Anterior cingulate cortex (tissue), 58 donors: ENCODE measurements around the gene PRKAB2.
"Not testable (repeated sequence)": the region's sequence is repeated elsewhere in the genome, so short reads cannot be mapped to it uniquely, and the experiment has no call there.

Experiments
- DNase-seq, 58 donors: peaks; one replicate each; lab custom pipeline; 2025; lab: John Stamatoyannopoulos, UW

PRKAB2 gene, protein sequence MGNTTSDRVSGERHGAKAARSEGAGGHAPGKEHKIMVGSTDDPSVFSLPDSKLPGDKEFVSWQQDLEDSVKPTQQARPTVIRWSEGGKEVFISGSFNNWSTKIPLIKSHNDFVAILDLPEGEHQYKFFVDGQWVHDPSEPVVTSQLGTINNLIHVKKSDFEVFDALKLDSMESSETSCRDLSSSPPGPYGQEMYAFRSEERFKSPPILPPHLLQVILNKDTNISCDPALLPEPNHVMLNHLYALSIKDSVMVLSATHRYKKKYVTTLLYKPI

DNA sequence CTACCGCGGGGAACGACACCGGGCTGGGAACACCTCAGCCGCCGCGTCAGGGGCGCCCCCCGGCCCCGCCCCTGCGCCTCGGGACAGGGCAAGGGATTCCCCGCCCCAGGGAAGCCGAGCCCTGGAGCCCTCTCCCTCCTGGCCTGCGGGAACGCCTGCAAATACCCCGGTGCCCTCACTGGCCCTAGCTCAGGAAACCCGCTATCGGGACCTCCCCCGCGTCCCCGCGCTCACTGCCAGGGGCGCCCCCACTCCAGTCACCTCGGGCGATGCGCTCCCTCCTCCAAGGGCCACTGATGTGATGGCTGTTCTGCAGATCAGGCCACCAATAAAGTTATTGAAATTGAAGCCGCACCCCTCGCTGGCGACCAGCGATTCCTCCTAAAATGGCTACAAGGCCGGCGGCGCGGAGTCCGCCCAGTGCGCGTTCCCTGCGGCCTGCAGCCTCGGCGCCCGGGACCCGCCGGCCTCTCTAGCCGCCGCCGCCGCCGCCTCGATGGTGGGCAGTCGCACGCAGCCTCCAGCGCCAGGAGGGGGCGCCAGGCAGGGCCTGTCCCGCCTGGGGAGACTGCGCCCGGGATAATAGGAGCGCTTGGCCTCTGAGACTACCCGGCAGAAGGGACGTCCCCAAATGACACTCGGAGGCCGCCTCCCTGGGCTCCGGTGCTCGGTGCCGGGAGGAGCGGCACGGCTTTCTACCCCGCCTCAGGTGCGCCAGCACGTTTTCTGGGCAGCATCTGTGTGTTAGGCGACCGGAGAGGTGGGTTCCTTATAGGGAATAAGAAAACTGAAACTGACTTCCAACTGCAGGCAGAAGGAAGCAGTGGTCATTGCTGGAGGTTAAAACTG, at the start of gene PRKAB2:
TSS of gene PRKAB2 (minus strand) at position 303 of the 849 bp plus-strand sequence. CDS start 326 bp downstream, outside the sequence.
- peak; percentile 70 to 100 (median 94) for DNase-seq

DNA sequence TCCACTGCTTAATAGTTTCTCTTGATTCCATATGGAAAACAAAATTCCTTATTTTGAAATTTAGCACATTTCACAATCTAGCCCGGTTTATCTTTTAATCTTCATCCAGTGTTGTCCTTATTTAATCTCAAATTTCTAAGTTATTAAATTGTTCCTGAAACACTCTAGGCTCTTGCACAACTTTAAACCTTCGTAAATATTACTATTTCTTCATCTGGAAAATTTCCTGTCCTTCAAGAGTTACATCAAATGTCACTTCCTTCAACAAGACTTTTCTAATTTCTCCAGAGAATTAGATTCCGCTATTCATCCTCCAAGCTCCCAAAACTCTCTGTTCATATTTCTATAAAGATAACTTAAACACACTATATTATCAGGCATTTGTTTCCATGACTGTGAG, 46.3 kb upstream of the PRKAB2 start:
- no peak for DNase-seq

GRCh38 chr1:147217141-147217540, 44.9 kb upstream of the PRKAB2 start:
- no peak for DNase-seq

DNA sequence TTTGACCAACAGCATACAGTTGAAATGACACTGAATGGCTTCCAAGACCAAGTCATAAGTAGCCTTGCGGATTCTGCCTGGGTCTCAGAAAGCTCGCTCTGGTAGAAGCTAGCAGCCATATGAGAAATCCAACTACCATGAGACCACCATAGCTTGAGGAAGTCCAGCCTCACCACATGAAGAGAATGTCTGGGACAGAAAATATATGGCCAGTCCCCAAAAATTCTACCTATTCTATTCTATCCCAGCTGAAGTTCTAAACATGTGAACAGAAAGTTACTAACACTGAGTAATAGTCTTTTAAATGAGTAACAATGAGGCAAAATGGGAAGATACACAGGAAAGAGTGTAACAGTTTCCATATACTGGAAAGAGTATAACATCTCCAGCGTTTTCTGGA, 43.9 kb upstream of the PRKAB2 start:
- DNase-seq: no peak

DNA sequence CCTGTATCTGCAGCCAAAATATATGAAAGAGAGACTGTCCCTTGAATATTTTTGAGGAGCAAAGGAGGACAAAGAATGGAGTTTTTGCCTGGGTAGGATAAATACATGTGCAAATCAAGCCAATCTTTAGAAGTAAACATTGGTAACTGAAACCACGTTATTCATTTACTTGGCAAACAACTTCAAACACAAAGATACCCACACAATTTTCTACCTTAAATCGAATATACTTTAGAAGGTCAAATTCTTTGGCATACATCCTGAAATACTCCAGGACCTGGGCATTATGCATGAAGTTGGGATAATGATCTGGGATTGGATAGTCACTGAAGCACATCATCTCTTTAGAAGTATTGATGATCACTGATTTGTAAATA, 43.3 kb upstream of the PRKAB2 start:
- no peak for DNase-seq

DNA sequence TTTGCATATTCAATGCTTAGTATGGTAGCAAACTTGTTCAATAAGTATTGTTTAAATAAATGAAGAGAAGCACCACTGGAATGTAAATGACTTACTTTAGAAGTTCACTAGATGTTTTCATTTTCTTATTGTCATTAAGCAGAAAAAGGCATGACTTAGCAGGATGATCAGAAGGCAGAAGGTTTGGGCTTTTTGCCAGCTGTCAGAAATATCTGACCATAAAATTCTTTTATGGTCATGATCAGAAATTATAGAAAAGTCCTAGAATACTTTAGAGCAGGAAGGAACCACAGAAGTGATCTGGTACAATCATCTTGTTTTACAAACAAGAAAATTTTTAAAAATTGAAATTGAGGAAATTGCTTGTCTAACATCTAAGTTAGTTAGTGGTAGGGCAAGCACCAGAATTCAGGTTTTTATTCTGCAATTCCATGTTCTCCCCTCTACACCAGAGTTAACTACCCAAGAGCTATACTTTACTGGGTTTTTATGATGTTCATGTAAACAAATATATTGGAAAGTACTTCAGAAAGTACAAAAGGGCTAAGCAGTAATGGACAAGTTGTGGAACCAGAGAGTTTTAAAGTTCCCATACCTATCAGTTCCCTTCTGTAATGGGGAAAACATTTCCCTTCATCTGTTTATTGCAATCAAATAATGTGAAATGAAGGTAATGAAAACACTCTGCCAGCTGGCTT, 42.7 kb upstream of the PRKAB2 start:
- DNase-seq: no peak

- DNase-seq: no peak
Observed at GRCh38 chr1:147214325-147214724, 42.1 kb upstream of the PRKAB2 start.

DNA sequence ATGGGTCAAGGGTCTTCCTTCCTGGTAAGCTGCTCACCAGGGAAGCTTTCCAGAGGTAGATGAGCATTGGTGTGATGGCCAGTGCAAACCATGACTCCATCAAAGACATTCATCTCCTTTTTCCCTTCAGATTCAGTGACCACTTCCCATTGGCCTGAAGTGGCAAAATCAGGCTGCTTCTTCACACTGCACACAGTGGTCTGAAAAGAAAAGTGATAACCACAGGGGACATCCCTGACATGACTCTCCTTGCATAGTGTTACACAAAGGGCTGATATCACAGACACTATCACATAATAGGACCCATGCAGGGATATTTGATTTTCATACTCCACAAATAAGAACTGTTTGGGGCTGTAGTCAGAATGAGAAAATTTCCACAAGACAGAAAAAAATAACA, 41.0 kb upstream of the PRKAB2 start:
- DNase-seq: no peak

DNA sequence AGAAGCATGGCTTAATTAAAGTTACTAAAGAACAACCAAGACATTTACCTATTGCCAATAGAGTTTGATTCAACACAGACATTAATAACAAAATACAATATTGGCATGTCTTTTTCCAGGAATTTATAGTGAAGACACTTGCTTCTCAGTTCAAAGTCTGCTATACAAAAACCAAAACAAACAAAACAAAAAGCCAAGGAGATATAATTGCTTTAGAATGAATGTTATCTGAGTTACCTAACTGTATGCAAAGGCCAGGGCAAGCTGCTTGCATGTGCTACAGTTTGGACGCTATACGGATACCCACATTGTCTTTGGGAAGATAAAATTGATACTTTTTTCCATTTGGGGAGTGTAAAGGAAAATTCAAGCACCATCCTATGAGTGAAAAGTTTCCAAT, 39.3 kb upstream of the PRKAB2 start:
- DNase-seq: no peak

- DNase-seq: no peak
Observed at GRCh38 chr1:147210987-147211386, 38.7 kb upstream of the PRKAB2 start.

DNA sequence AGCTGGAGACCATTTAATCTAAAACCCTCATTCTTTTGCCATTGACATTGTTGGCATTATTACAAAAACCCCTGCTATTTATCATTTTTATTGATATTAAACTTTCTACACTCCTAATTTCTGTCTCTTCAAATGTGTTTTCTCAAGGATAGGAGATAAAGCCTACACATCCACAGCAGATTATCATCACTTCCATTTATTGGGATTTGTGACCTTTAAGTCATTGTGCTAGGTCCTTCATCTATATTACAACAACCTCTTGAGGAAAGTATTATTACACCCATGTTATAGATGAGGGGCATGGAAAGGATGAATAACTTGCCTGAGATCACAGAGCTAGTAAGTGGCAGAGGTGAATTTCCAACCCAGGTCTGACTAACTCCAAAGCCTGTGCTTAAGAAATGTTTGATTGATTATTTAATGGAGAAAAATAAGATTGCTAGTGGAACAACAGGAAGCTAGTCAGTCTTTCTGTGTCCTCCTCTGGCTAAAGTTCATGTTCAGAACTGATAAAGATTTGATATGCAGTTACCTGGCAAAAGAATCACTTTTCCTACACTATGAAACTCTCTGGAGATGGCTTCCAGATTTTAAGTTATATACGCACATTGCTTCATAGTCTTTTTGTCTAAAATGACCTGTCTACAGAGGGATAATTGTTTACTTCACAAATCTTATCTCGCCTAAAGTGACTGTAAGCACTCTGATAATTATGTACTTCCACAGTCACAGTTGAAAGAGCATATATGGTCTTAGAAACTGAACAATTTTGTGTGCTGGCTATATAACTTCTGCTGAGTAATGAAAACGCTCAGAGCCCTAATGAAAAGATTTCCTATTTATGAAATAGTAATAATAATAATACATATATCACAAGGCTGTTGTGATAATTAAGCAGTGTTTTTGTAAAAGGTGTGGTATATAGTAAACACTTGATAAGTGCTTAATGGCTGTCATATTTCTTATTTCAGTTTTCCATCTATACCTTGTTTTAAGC, 37.9 kb upstream of the PRKAB2 start:
- DNase-seq: no peak

DNA sequence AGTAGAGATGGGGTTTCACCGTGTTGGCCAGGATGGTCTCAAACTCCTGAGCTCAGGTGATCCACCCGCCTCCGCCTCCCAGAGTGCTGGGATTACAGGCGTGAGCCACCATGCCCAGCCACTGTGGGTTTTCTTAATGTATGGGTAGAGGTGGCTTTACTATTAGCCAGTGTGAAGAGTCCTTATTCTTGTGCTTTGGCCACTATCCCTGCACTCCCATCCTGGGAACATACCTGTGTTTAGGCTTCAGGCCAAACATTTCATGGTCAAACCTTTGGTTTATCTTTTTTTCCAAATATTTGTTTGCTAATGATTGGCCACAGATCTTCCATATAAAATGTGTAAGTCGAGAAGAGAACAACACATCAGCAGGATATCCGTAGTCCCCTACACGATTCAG, 36.3 kb upstream of the PRKAB2 start:
- DNase-seq: no peak

- no peak for DNase-seq
Observed at GRCh38 chr1:147207192-147207591, 34.9 kb upstream of the PRKAB2 start.

DNA sequence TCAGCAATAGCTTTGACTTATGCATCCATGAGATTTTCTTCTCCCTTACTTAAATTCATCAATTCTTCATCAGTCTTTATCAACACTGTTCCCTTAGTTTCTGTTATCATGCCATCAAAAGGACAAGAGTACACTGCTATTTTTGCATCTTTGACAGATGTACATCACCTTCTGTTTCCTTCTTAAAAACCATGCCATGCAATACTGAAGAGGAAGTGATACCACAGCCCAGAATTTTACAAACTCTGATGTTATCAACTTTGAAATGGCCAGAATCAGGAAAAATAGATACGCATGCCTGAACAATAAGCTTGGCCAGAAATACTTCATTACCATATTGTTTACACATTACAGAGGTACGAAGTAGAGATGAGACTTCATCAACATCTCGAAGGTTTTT, 31.8 kb upstream of the PRKAB2 start:
- no peak for DNase-seq

DNA sequence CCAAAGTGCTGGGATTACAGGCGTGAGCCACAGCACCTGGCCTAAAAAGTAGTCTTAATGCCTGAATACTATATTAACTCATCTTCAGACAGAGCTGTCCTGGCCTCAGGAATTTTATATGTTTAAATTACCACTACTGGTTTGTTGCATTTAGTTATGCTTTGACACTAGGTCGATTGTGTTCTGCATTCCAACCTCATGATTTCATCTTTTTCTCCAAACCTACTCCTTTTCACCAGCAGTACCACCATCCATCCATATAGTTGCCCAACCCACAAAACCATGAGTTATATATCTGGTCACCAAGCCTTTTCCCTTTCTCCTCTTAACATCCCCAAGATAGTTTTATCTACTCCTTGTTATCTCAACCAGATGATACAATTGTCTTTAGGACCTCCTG, 30.3 kb upstream of the PRKAB2 start:
- DNase-seq: no peak

- DNase-seq: no peak
Observed at GRCh38 chr1:147201786-147202185, 29.5 kb upstream of the PRKAB2 start.

DNA sequence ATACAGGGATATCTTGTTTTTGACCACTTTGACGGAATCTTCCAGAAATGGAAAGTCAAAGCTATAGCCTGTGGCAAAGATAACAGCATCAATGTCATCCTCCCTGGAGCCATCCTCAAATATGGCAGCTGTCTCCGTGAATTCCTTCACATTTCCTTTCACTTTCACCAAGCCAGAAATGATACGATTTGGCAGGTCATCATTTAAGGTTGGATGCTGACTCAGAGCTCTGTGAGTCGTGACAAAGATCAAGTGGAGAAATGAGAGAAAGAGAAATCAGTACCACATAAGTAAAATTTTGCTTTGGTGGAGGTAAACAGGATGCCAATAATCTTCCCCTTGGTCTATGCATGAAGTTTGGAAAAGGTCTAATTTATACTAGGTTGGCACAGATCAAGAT, 29.0 kb upstream of the PRKAB2 start:
- DNase-seq: no peak

DNA sequence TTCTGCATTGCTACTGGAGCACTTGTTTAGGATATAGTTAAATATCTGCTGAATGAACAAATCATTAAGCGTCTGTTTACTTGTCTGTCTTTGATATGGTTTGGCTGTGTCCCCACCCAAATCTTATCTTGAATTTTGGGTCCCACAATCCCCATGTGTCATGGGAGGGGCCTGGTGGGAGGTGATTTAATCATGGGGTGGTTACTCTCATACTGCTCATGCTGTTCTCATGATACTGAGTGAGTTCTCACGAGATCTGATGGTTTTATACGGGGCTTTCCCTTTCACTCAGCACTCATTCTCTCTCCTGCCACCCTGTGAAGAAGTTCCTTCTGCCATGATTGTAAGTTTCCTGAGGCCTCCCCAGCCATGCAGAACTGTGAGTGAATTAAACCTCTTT, 25.1 kb upstream of the PRKAB2 start:
- not testable (repeated sequence) for DNase-seq

GRCh38 chr1:147189514-147189913, 17.2 kb upstream of the PRKAB2 start:
- DNase-seq: peak in 6 of 58 donors; percentile 3 to 15 (median 8)

DNA sequence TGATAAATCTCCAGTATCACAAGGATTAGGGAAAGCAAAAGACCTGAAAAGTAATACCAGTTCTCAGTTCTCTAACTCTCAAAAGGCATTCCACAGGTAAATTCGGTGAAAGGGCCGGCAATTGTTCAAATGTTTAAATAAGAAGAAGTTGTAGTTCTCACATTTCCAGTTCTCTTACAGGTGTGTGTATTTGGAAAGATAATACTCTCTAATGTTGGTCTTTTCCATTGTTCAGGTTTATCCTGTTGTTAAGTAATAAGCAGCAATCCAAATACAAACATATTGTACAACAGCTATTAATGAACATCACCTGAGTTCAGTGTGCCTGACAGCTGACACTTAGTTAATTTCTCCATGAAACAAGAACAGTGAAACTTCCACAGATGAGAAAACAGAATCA, 13.2 kb upstream of the PRKAB2 start:
- DNase-seq: no peak
